H1 (cell line): ENCODE data around the gene YTHDF2. TPM values are rescaled to one million over a fixed set of nuclear protein-coding genes. Genes with fewer than 3 reads are reported as not detected.

Source experiments
- ASH2L ChIP-seq: fragments of 200-600, 300-600 bp; sonication (generic); IDR thresholded peaks from one replicate; pipeline ENCODE4 v1.7.1; 2017; ENCODE audit warnings: low read length
- BACH1 ChIP-seq: IDR thresholded peaks from 2 replicates; pipeline ENCODE4 v1.6.1; 2012; ENCODE audit warnings: low read length, improper control_type of control experiment
- CBX8 ChIP-seq: fragments of 300-800, 300-1000 bp; sonication (generic); IDR thresholded peaks from 2 replicates; pipeline ENCODE4 v1.7.1; 2016; ENCODE audit warnings: low read depth, low read length, borderline replicate concordance
- CHD7 ChIP-seq: fragments of 300-600 bp; sonication (generic); IDR thresholded peaks from 2 replicates; pipeline ENCODE4 v1.7.1; 2012; ENCODE audit warnings: low read length, moderate library complexity, mild to moderate bottlenecking, inconsistent platforms; ENCODE audit not compliant: insufficient replicate concordance
- KDM1A ChIP-seq: fragments of 200-600, 300-600 bp; sonication (generic); IDR thresholded peaks from 2 replicates; pipeline ENCODE4 v1.7.1; 2016; ENCODE audit warnings: mild to moderate bottlenecking, low read length, borderline replicate concordance
- POU5F1 ChIP-seq: IDR thresholded peaks from 2 replicates; pipeline ENCODE4 v1.6.1; 2011; ENCODE audit warnings: low read depth, mild to moderate bottlenecking, low read length, moderate library complexity
- RAD21 ChIP-seq, 2 experiments: IDR thresholded peaks in 1 of 2; conservative IDR thresholded peaks in 1 of 2; 2 replicates each; pipeline ENCODE4 v1.6.1; 2011; ENCODE audit warnings: low read depth in 2 of 2, low read length in 2 of 2, improper control_type of control experiment in 1 of 2, inconsistent platforms in 1 of 2, mild to moderate bottlenecking in 1 of 2, moderate library complexity in 1 of 2
- SIRT6 ChIP-seq: IDR thresholded peaks from one replicate; pipeline ENCODE4 v1.7.1; 2012; ENCODE audit warnings: low read length, inconsistent platforms
- TEAD4 ChIP-seq: IDR thresholded peaks from 2 replicates; pipeline ENCODE4 v1.6.1; 2012; ENCODE audit warnings: low read depth, low read length, inconsistent platforms, mixed read lengths
- polyA plus RNA-seq, 7 experiments: library from polyadenylated mRNA; depleted of rRNA in 3 of 7; stranded (reverse) in 5 of 7; unstranded in 2 of 7; fragments of >200 nt in 5 of 7; fragments of 200-250 nt in 2 of 7; gene quantifications; 1 replicate in 5 of 7; 2 replicates in 1 of 7; 4 replicates in 1 of 7; pipeline versions ENCODE4 v1.2.1 to v1.2.3, GENCODE V29; 2011 to 2013; ENCODE audit warnings: missing spikeins in 2 of 7, mixed read lengths in 2 of 7
- total RNA-seq: library from RNA; stranded (reverse); fragmentation: NEBNext Ultra II Directional; extraction: Animal tissue kit (Norgen Biotek cat#: 25700); gene quantifications from 2 replicates; pipeline ENCODE4 v1.2.1, GENCODE V29; 2021

YTHDF2 gene
- total and polyA plus RNA-seq, 2 of the 8 experiments (the other 6 are each of a cell fraction or from before 2014, with no cell fraction given) = 128 to 164 TPM

- TF ChIP-seq CHD7 (no peak), POU5F1 (no peak), SIRT6 (no peak), BACH1 (peak; percentile 98), CBX8 (no peak), ASH2L (peak; percentile 87), TEAD4 (0 out of 2 replicates have a peak, but pooled peaks have one; percentile 10), KDM1A (peak; percentile 62; the same call in 1 of the 2 replicates), RAD21 (IDR thresholded peaks at IDR 0.05 in 1 of 2, conservative IDR thresholded peaks at IDR 0.05 in 1 of 2; ENCODE audit: low read depth in 2 of 2, low read length in 2 of 2) (peak; percentile 29 to 34)
These were observed at the start of gene YTHDF2 (continued) for GRCh38 chr1:28736450-28737306.
